ENCODE measurements around the gene LYZL1. TPM values are rescaled to one million over a fixed set of nuclear protein-coding genes. Genes with fewer than 3 reads are reported as not detected.

Gene LYZL1
- total RNA-seq, 1 experiment from 2014 or later: not detected

DNA sequence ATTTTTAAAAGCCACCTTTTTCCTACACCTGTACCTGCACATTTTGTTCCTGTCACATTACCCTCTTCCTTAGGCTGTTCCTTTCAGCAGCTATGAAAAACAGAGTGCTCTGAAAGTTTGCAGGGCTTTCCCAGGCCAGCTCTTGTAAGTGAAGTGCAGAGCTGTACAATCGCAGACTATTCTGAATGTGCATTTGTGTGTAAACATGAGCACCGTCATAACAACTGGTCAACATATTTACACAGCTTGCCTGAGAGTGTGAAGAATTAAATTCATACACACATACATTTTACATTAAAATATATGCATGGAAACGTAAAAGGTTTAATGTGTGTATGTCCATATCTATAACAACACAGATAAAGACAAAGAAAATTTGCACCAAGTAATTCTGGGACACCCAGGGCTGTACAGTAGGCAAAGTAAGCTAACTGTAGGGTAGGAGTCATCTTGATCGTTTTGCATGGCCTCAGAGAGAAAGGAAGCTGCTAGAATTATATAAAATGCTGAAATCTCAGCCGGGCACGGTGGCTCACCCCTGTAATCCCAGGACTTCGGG is 23.6 kb upstream of the LYZL1 start:
- POLR2A ChIA-PET: no interaction called here

DNA sequence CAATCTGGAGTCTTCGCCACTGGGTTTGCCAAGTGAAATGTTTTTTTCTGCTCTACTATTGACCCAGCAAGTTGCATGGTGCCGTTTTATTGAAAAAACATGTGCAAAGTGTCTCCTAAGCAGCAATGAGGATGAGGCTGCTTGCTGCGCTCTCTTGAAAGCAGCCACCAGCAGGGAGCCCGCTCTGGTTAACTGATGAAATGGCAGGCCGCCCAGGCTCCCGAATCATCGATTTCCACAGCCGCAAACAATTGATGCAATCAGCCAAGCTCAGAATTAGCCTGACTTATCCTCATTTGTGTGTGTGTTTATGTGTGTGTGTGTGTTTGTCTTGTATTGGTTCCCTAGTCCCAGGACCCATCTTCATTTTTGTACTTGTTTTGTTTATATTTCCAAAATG is 22.2 kb upstream of the LYZL1 start:
- POLR2A ChIA-PET: no interaction called here
- DNase-seq (ENCODE audit: low spot score): peak; percentile 38
- H3K36me3 Mint-ChIP-seq: peaks cover 21% of the 10 kb centered on the region
- TF ChIP-seq TEAD4 (CRISPR knock-in tag; IDR thresholded peaks at IDR 0.05): no peak
- no peak for TF ChIP-seq IRF2 (CRISPR knock-in tag; IDR thresholded peaks at IDR 0.05; ENCODE audit: borderline replicate concordance, low read depth)
- TF ChIP-seq JUN (CRISPR knock-in tag; IDR thresholded peaks at IDR 0.05): no peak
- TF ChIP-seq, protein P1, sequence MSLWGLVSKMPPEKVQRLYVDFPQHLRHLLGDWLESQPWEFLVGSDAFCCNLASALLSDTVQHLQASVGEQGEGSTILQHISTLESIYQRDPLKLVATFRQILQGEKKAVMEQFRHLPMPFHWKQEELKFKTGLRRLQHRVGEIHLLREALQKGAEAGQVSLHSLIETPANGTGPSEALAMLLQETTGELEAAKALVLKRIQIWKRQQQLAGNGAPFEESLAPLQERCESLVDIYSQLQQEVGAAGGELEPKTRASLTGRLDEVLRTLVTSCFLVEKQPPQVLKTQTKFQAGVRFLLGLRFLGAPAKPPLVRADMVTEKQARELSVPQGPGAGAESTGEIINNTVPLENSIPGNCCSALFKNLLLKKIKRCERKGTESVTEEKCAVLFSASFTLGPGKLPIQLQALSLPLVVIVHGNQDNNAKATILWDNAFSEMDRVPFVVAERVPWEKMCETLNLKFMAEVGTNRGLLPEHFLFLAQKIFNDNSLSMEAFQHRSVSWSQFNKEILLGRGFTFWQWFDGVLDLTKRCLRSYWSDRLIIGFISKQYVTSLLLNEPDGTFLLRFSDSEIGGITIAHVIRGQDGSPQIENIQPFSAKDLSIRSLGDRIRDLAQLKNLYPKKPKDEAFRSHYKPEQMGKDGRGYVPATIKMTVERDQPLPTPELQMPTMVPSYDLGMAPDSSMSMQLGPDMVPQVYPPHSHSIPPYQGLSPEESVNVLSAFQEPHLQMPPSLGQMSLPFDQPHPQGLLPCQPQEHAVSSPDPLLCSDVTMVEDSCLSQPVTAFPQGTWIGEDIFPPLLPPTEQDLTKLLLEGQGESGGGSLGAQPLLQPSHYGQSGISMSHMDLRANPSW (CRISPR knock-in tag; conservative IDR thresholded peaks at IDR 0.05; ENCODE audit: low read depth): no peak
- TF ChIP-seq ATF2 (CRISPR knock-in tag; IDR thresholded peaks at IDR 0.05; ENCODE audit: borderline replicate concordance, low read depth): no peak
- TF ChIP-seq, protein P2, sequence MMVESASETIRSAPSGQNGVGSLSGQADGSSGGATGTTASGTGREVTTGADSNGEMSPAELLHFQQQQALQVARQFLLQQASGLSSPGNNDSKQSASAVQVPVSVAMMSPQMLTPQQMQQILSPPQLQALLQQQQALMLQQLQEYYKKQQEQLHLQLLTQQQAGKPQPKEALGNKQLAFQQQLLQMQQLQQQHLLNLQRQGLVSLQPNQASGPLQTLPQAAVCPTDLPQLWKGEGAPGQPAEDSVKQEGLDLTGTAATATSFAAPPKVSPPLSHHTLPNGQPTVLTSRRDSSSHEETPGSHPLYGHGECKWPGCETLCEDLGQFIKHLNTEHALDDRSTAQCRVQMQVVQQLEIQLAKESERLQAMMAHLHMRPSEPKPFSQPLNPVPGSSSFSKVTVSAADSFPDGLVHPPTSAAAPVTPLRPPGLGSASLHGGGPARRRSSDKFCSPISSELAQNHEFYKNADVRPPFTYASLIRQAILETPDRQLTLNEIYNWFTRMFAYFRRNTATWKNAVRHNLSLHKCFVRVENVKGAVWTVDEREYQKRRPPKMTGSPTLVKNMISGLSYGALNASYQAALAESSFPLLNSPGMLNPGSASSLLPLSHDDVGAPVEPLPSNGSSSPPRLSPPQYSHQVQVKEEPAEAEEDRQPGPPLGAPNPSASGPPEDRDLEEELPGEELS (CRISPR knock-in tag; IDR thresholded peaks at IDR 0.05): no peak
- TF ChIP-seq ERG (CRISPR knock-in tag; IDR thresholded peaks at IDR 0.05): no peak

More for the DNA sequence above, 23.6 kb upstream of the LYZL1 start:
- Mint-ChIP-seq H3K27me3 (ENCODE audit: low read depth) (peaks cover under 1% of the 10 kb centered on the region), H3K36me3 (peaks cover 8% of the 10 kb centered on the region), H3K27ac (no peak overlapping the region), H3K4me1 (peaks cover 9% of the 10 kb centered on the region), H3K9me3 (peaks cover 10% of the 10 kb centered on the region), H3K4me3 (no peak overlapping the region)
- no peak for DNase-seq (ENCODE audit: low spot score)
- no peak for TF ChIP-seq ZMAT4 (CRISPR knock-in tag; IDR thresholded peaks at IDR 0.05)
- TF ChIP-seq ZBTB43 (CRISPR knock-in tag; IDR thresholded peaks at IDR 0.05): no peak
- TF ChIP-seq CTCF (IDR thresholded peaks at IDR 0.05): no peak
- no peak for TF ChIP-seq JUN (CRISPR knock-in tag; IDR thresholded peaks at IDR 0.05)
- TF ChIP-seq TP53 (CRISPR knock-in tag; IDR thresholded peaks at IDR 0.05): no peak
- TF ChIP-seq E2F5 (CRISPR knock-in tag; IDR thresholded peaks at IDR 0.05): no peak
- TF ChIP-seq ATF2 (CRISPR knock-in tag; IDR thresholded peaks at IDR 0.05; ENCODE audit: borderline replicate concordance, low read depth): no peak
- no peak for ATAC-seq
- CTCF ChIA-PET: no interaction called here

More for the DNA sequence above, 22.2 kb upstream of the LYZL1 start:
- CTCF ChIA-PET: no interaction called here
- Mint-ChIP-seq H3K4me1 (peaks cover 9% of the 10 kb centered on the region), H3K9me3 (peaks cover 23% of the 10 kb centered on the region), H3K27ac (no peak overlapping the region), H3K27me3 (ENCODE audit: low read depth) (peaks cover 4% of the 10 kb centered on the region), H3K4me3 (no peak overlapping the region)
- ATAC-seq: peak; percentile 77
